ENCODE data around the gene FAM9C.
"Not testable (repeated sequence)": the region's sequence is repeated elsewhere in the genome, so short reads cannot be mapped to it uniquely, and the experiment has no call there.

FAM9C gene

DNA sequence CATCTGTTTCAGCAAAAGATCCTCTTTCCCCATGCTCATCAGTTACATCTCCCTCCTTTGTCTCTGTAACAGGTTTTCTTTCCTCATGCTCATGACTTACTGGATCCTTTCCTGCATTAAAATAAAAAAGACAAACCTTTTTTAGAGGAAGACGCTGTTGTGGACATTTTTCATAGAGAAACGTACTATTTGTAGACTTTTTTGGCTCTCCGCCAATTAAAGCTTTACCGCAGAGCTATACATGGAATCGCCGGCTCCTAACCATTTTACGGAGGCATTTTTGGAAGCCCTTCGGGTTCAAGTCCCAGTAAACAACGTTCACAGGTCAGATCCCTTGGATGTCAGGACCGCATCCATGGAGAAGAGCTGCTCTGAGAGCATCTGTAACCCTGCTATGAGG is 1.3 kb downstream of the FAM9C start:
- no peak for DNase-seq (ENCODE audit: low spot score)

DNA sequence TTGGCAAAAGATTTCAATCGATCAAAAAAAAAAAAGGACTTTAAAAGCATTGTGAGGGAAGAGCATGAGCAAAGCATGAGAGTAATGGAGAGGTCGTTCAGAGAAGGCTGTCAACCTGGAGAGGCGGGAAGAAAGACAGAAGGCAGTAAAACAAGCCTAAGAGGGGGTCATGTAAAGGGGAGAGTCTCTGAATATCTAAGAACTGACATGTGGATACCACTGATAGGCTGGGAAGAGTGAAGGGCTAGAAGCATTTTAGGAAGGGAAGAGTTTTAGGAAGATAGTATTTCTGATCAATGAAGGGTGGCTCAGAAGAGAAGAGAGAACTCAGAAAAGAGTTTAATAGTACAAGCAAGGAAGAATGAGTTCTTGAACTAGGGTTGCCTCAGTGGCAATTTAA is 7.5 kb downstream of the FAM9C start:
- no peak for DNase-seq (ENCODE audit: low spot score)

DNA sequence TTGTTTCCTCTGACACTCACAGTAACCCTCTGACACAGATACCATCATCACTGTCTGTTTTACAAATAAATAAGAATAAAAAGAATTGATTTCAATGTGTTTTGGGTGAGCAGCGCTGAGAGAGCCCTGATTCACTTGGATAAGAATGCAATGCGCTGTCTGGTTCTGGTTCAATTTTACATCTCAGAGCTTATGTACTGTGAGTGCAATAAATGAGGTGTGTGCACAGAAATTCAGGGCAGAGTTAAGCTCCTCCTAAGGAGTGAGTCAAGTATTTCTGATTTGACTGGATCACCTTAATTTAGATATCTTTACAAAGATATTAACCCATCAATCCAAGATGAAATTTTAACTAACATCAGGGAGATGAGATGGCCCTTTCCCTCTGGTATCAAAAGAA is 11.2 kb downstream of the FAM9C start:
- no peak for DNase-seq (ENCODE audit: low spot score)

DNA sequence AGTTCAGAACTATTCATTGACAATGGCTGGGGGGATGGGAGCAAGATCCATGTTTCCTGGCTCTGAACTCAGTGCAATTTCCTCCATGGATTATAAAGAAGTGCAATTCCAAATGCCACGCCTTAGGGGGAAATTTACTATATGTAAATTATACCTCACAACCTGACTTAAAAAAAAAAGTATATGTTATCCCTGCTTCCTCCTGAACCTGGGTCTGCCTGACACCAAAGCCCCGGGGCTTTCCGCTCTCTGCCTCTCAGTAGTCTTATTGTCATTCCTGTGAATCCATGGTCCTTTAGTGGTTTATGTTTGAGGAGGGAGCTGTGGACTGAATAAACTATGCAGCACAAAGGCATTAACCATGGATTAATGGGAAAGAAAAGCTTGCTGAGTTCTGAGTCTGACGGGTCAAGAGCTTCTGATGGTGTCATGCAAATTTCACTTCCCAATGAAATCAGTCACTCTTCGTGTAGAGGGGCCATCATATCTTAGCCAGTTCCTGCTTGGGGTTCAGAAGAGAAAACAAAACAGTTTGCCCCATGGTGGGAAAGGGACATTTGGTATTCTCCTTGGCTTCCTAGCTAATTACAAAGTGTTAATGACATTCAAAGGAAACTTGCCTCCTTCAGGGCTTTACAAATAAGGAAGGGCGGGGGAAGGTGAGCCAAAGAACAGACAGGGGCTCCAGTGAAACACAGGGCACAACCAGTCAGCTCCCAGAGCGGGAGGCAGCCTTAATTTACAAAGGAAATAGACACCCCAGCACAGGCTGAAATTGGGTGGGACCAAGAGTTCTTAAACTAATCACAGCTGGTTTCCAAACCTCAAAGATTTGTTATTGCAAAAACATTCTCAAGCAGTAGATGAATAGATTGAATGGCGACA is 14.3 kb downstream of the FAM9C start:
- peak; percentile 30 for DNase-seq (ENCODE audit: low spot score)

DNA sequence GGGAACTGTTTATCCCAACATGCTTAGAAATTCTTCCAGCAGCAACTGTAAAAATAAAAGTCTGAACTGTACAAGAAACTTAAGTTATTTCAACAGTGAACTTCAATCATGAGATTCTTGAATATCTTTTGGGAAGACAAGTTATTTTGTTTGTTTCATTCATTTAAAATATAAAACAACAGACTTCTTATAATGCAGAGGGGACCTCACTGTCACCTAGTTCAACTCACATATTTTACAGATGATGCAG is 14.9 kb downstream of the FAM9C start:
- no peak for DNase-seq (ENCODE audit: low spot score)

DNA sequence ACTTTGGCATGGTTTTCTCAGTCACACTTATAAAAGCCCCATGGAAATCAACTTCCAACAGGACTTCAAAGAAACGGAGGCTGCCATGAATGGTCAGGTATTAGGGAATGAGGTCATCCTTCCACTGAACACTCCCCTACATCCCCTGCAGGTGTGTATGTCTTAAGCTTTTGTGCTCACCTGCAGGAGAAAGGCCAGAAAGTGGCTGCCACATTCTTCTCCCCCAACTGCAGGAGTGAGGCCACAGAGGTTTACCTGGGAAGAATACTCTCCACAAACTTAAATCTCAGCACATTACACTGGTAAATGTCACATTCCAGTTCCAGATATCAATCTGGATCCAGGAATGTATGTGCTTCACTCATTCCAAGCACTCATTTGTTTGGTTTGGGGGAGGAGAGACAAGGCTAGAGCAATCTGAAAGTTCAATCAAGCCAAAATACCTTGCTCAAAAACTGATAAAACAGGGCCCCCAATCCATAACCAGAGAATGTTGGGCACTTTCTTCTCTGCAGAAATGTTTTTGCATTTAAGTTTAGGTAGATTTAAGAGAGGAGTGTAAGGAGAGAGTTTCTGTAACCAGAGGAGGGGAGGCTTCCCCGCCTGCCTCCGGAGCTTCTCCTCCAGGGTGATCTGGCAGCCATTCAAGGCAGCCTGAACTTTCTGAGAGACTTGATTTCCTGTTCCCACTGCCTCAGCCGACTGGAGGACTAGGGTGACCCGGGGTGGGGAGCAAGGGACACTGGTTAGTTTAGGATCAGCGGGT is 15.4 kb downstream of the FAM9C start:
- peak; percentile 16 for DNase-seq (ENCODE audit: low spot score)

DNA sequence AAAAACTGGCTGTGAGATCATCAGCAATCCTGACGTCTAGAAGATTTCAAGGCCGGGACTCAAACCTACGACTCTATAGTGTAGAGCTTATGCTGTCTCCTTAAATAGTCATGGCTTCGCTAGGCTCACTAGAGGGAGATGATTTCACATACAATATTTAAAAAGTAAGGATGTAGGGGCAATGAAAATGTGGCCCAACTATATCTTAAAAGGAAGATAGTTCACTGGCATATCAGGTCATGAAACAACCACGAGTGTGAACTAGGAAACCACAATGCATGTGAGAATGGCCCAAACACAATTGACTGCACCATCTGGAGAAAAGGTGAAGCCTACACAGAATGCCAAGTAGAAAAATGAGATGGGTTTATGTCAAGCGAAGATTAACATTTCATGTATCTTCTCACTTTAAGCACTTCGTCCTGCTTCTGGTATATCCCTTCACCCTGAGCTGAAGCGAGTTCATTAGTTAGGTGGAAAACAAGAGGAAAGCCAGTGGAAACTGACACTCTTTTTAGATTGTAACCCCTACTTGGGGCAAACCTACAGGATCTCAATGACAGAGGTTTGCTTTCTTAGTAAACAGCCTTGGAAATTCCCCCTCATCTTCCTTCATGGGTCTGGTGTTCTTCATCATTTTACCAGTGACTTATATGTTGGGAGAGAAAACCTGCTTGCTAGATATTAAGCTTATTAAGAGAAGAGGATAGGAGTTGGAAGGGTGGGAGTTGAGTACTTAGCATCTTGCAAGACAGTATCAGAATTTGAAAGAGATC is 17.4 kb downstream of the FAM9C start:
- no peak for DNase-seq (ENCODE audit: low spot score)

DNA sequence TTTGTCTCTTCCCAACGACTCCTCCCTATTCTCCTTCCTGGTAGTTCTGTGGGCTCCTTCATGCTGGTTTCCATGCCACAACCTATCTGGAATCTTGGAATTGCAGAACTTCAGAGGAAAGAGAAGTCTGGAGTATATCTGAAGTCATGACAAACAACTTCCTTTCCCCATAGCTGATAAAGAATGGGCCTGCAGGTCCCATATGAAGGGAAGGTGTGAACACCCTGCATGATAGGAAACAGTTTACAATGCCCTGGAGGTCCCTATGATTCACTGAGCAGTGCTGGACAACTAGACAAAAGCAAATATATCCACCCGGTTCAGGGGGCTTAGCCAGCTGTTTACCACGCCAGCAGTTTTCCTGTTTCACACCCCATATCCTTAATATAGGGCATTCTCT is 19.4 kb downstream of the FAM9C start:
- DNase-seq (ENCODE audit: low spot score), result no peak

DNA sequence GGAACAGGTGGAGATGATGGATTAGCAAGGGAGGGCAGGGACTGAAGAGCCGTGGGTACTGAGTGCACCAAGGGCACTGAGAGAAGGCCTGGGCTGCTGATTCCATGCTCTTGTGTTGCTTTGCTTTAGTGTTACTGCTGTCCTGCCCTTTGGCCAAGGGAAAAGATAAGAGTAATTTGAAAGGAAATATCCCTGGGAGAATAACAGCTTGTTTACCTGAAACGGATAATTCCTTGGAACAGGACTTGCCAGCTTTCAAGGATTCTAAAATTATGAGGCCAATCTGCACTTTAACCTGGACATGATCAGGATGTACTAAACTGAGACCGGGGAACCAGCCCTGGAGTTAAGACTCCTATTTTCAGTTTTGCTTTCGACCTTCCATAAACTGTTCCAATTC is 20.4 kb downstream of the FAM9C start:
- no peak for DNase-seq (ENCODE audit: low spot score)

DNA sequence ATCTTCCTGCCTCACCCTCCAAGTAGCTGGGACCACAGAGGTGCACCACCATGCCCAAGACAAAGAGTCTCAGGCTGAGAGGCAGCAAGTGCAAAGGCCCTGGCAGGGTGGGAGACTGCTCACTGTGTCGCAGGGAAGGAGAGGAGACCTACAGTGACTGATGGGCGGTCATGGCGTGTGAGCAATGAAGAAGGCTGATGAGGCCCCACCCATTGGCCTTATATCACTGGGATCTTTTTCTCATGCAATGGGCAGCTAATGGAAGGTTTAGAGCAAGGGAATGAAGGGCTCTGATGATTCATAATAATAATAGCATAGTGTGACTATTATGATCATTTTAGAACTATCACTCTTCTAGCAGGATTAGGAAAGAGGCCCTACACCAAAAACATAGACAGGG is 20.9 kb downstream of the FAM9C start:
- DNase-seq (ENCODE audit: low spot score), result no peak

DNA sequence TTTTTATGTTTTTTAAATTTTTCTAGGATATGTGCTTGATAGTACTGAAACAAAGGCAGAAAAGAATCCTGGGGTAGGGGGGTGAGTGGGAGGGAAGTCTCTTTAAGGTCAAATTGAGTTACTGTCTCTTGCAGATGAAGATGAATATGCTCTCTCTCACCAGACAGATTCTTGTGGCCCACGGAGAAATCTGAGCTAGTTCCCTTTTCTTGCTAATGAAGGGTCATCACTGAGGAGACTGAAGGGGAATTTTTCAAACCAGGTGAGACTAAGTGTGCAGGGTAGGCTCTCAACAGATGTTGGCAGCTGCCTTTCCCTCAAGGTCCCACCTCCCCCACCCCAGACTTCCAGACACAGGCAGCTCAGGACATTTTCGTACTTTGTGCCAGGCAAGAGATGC is 21.5 kb downstream of the FAM9C start:
- DNase-seq (ENCODE audit: low spot score), result no peak

DNA sequence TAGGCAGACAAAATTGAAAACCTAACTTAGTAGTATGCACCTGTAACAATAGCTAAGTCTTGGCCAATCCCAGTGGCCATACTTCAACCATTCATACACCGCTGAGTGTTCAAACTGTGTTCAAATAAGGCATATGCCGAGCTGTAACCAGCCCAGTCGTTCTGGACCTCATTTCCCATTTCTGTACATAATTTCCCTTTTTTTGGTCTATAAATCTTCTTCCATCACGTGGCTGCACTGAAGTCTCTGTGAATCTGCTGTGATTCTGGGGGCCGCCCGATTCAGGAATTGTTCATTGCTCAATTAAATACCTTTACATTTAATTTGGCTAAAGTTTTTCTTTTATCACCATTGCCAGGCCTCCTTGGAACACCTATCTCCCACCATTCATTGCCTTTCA is 27.7 kb downstream of the FAM9C start:
- DNase-seq (ENCODE audit: low spot score), result not testable (repeated sequence)

DNA sequence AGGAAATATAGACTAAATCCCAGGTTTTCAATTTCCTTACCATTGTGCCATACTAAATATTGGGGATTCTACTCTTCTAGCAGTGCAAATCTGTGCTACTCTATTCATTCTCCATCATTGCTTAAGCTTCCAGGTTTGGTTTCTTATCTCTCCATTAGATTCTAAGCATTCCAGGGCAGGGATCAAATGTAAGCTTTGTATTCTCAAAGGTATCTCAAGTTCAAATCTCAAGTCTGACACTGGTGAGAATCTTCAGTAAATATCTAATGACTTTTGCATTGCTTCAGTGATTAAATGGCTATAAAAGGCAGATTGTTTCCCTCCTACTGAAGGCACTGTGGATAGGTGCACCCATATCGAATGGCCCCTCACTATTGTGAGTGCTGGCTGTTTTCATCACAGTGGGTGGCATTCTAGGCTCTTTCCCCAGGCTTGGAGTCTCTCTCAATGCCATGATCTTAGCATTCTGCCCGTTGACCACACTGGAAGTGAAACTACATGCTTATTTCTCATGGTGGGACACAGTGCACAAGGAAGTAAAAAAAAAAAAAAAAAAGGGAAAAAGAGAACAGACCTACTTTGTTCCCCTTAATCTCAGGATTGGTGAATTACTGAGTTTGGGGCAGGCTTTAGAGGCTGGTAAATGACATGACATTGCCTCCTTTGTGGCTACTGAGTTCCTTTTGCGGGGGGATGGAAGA is 28.7 kb downstream of the FAM9C start:
- no peak for DNase-seq (ENCODE audit: low spot score)

DNA sequence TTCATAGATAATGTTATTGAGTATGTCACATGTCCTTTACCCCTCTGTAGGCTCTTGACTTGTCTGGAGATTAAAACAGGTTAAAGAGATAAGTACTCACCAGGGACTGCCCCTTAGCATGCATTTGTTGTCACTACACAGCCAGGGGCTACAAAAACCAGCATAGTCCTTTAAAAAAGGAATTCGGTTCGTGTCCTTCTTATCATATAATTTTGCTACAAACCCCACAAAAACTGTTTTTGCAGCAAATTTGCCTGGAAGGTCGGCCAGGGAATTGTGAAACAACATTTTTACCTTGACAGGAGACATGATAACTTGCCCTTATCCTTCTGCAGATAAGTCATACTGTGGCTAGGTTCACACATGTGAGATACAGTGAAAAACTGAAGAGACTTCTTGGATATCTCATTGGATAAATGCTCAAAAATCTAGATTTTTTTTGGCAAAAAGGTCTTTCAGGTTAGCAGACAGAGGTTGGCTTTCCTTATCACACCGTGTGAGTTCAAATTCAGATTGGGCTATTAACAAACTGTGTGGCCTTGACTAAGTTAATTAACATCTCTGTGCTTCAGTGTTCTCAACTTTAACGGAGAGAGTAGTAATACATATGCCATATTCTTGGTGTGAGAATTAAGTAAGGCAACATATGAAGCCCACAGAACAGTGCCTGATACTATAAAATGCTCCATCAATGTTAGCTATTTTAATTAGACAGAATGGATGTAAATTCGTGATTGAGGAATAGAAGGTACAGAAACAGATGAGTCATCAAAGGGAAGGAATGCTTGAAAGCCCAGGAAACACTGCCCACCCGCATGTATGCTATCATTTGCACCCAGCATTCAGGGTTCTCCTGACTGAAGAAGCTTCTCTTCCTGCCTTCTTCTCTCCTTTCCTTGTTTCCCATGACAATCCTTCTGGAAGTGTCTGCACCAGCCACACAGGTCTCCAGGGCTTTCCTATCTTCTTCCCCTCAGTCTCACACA is 30.0 kb downstream of the FAM9C start:
- no peak for DNase-seq (ENCODE audit: low spot score)

DNA sequence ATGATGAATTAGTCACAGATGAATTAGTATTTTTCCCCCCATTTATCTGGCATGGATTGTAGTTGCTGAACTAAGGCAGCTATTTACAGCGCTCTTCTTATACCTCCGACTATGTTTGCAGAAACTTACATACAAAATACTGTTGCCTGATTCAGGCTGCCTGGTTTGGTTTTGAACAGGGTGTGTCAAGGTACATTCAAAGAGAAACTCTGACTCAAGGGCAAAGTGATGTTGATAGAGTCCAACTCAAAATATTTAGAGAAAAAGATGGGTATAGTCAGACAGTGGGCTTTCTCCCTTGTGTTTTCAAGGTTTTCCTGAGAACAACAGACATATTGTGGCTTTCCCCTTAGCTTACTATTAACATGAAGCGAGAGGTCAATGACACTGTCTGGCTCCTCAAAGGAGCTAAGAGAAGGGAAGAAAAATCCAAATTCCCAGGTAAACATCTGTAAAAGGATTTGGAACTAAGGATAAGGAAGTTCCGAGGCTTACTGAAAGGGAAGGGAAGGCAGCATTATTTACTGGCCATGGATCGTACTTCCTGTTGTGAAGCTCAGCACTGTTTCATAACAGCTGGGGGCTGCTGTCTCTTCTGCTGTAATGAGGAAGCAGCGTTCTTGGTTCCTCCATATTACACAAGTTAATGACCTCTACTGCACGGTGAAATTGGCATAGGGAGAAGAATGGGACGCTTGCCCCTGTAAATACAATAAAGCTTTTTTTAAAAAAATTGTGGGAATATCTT is 30.9 kb downstream of the FAM9C start:
- no peak for DNase-seq (ENCODE audit: low spot score)

DNA sequence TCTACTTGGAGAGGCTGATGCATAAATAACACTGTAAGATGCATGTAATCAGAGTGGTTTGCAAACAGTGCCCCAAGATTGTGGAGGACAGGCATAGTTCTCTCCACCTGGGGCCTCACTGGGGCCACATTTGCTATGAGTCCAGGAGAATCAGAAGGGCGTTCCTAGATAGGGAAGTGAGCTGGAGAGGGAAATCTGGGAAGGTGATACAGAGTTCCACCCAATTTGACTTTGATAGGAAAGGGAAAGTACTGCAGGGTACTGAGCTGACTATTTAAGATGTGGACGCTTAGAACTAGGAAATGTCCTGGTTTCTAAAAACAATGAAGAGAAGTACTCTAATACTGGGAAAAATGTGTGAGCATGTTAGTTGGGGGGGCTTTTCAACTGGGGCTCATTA is 33.9 kb downstream of the FAM9C start:
- DNase-seq (ENCODE audit: low spot score), result no peak

DNA sequence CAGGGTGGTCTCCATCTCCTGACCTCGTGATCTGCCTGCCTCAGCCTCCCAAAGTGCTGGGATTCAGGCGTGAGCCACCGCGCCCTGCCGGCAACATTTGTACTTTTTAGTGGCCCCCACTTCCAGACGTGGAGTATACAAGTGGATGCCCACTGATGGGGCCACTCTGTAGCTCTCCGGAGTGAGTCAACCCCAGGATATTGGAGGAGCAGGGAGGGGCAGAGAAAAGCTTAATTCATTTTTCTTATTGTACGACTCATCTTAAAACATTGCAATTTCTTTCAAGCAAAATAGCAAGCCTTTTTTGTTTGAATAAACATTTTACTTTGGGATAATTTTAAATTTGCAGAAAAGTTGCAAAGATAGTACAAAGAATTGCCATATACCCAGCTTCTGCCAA is 34.6 kb downstream of the FAM9C start:
- DNase-seq (ENCODE audit: low spot score), result no peak

DNA sequence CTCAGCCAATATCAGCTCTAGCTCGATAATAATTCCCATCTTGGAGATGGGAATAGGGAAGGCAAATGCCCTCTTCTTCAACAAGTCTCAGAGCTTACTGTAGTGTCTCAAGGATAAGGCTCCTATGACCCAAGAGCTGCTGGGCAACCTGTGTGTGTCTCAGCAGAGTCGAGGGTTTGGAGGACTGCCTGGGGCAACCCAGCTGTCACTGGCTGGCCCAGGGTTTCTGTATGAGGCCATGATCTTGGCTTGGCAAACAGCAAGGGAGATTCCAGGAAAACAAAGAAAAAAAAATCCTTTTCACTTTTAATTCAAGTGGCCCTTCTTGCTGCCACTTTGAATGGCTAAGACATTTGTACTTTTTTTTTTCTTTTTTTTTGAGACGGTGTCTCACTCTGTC is 35.1 kb downstream of the FAM9C start:
- DNase-seq (ENCODE audit: low spot score), result peak; percentile 6

DNA sequence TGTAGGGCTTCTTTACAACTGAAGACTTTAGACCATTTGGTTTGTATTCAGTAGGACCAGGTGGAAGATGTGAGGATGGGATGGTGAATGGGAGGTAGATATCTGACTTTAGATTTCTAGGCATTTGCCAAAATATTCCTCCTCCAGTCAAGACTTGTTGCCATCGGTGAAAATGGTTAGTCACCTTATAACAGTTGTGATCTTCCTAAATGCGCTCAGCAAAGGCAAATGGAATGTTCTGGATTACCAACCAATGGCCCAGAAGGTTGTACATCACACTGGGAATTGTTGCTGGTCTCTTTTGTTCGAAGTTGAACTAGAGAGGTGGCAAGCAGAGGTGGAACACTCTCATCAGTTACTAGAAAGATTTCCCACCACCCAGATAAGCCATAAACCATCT is 35.6 kb downstream of the FAM9C start:
- no peak for DNase-seq (ENCODE audit: low spot score)

DNA sequence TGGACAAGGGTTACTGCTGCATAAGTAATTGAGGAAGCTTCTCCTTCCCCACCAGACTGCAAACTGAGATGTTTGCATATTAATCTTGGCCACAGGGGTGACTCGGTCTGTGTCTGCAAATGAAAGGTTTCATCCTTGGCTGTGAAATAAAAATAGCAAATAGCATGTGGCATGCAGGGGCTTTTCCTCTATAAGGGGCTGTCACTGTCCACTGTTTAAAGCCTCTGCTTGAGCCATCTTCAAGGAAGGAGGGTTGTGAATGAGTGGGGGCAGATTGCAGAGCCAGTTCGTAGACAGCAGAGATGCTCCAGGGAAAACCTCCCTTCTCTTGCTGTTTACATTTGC is 36.3 kb downstream of the FAM9C start:
- no peak for DNase-seq (ENCODE audit: low spot score)

Measured in cerebellar cortex (tissue), 1 donor.